Measurements from ENCODE around the gene NTRK2.

The NTRK2 gene

DNA sequence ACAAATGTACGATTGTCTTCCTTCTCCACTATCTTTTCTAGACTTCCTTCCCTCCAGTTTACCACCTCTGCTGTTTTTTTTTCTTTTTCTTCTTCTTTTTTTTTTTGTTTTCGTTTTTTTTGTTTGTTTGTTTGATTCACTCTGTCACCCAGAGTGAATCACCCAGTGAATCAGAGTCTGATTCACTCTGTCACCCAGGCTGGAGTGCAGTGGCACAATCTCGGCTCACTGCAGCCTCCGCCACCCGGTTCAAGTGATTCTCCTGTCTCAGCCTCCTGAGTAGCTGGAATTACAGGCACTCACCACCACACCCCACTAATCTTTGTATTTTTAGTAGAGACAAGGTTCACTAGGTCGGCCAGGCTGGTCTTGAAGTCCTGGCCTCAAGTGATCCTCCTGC lies 375.7 kb downstream of the NTRK2 start:
- H3K4me3 ChIP-seq (ENCODE audit: low read depth, low read length), result no peak overlapping the region
- TF ChIP-seq, protein P1, sequence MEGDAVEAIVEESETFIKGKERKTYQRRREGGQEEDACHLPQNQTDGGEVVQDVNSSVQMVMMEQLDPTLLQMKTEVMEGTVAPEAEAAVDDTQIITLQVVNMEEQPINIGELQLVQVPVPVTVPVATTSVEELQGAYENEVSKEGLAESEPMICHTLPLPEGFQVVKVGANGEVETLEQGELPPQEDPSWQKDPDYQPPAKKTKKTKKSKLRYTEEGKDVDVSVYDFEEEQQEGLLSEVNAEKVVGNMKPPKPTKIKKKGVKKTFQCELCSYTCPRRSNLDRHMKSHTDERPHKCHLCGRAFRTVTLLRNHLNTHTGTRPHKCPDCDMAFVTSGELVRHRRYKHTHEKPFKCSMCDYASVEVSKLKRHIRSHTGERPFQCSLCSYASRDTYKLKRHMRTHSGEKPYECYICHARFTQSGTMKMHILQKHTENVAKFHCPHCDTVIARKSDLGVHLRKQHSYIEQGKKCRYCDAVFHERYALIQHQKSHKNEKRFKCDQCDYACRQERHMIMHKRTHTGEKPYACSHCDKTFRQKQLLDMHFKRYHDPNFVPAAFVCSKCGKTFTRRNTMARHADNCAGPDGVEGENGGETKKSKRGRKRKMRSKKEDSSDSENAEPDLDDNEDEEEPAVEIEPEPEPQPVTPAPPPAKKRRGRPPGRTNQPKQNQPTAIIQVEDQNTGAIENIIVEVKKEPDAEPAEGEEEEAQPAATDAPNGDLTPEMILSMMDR (IDR thresholded peaks at IDR 0.05; ENCODE audit: borderline replicate concordance, insufficient read depth, low read depth, low read length), result no peak

DNA sequence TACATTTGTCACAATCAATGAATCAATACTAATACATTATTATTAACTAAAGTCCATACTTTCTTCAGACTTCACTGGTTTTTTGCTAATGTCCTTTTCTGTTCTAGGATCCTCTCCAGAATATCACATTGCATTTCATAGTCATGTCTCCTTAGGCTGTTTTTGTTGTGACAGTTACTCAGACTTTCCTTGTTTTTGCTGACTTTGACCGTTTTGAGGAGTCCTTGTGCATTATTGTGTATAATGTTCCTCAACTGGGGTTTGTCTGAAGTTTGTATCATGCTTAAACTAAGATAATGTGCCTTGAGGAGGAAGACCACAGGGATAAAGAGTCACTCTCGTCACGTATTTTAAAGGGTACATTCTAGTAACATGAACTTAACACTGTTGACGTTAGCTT lies 376.9 kb downstream of the NTRK2 start:
- TF ChIP-seq, protein P1 (IDR thresholded peaks at IDR 0.05; ENCODE audit: borderline replicate concordance, insufficient read depth, low read depth, low read length), result no peak

DNA sequence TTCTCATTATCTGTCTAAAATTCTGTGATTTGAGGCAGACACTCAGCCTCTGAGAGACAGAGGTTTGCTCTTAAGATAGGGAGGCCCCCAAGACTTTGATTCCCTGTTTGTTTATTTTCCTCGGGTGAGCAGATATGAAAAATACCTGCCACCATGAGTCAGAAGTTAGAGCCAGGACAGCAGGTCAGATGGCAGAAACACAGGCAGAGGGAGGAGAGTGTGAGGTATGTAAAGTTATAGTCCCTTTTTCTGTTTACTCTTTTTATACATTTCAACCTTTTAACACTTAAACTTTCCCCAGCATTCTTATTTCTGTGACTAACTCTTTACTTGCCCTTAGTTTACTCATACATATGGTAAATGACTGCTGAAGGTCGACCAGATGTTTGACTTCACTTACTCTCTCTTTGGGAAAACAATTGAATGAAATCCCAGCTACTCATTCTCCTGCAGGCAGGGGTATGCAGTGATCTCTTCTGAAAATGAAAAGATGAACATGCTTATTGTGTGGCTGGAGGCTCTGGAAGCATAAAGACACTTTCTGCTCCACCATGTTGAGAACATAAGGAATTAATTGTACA lies 383.8 kb downstream of the NTRK2 start:
- no peak overlapping the region for H3K4me3 ChIP-seq (ENCODE audit: low read depth, low read length)

More for the DNA sequence above, 376.9 kb downstream of the NTRK2 start:
- no peak overlapping the region for H3K4me3 ChIP-seq (ENCODE audit: low read depth, low read length)

DNA sequence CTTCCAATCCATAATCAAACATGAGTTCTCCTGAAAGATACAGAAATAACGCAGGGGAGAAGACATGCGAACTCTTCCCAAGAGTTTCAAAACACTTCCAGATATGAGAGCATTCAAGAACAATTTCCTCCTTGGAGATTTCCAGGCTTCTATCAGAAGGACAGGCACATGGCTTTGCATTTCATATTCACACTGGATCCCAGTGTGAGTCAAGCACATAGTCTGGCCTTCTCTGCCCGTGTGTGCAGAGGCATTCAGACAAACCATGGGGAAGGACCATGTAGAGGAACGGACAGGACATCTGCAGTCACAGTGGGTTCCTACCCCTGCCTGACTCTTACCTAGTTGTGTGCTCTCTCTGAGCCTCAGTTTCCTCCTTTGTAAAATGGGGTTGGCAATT lies 384.5 kb downstream of the NTRK2 start:
- H3K4me3 ChIP-seq (ENCODE audit: low read depth, low read length), result no peak overlapping the region
- TF ChIP-seq, protein P1 (IDR thresholded peaks at IDR 0.05; ENCODE audit: borderline replicate concordance, insufficient read depth, low read depth, low read length), result no peak

More for the DNA sequence above, 383.8 kb downstream of the NTRK2 start:
- TF ChIP-seq, protein P1 (IDR thresholded peaks at IDR 0.05; ENCODE audit: borderline replicate concordance, insufficient read depth, low read depth, low read length), result no peak

DNA sequence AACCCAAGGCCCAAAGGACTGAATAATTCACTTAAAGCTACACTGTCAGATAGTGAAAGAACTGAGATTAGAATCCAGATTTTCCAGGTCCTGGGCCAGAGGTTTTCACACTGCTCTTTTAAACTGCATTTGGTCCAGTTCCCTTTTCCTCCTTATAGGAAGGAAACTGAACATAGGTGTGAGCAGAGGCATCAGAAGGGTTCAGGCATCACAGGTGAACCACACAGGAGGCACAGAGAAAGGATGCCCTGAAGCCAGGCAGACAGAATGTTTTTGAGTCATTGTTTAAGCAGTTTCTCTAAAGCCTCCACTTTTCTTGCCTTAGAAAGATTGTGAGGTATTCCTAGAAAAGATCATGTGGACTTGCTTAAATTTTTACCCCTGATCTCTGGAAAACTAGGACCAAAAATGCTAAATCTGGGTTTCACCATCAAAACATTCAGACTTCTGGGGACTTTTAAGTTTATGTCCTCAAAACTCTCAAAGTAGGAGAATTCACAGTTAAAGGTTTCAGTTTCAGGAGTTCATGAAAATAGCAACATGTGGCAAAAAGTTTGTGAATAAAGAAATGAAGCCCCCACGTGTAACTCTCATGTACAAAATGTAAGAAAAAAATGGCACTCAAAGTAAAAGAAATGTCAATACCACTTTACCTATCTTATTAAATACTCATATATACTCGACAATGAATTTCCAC lies 386.1 kb downstream of the NTRK2 start:
- H3K4me3 ChIP-seq (ENCODE audit: low read depth, low read length), result no peak overlapping the region

DNA sequence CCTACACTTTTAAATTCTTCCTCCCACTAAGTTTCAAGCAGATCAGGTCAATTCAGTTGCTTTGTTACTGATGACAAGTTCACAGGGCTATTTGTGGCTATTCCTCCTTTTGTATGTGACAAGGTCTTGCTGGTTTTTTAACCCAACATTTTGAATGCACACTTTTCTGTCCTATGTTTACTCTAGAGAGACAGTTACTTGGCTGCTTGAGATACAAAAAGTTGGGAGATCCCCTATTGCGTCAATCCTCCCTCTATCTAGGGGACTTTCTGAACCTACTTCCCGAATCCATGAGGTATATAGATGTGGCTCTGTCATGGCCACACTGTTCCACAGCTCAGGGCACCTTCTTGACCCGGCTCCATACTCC lies 386.7 kb downstream of the NTRK2 start:
- TF ChIP-seq, protein P1 (IDR thresholded peaks at IDR 0.05; ENCODE audit: borderline replicate concordance, insufficient read depth, low read depth, low read length), result no peak
- H3K4me3 ChIP-seq (ENCODE audit: low read depth, low read length), result no peak overlapping the region

More for the DNA sequence above, 386.1 kb downstream of the NTRK2 start:
- TF ChIP-seq, protein P1 (IDR thresholded peaks at IDR 0.05; ENCODE audit: borderline replicate concordance, insufficient read depth, low read depth, low read length), result no peak

DNA sequence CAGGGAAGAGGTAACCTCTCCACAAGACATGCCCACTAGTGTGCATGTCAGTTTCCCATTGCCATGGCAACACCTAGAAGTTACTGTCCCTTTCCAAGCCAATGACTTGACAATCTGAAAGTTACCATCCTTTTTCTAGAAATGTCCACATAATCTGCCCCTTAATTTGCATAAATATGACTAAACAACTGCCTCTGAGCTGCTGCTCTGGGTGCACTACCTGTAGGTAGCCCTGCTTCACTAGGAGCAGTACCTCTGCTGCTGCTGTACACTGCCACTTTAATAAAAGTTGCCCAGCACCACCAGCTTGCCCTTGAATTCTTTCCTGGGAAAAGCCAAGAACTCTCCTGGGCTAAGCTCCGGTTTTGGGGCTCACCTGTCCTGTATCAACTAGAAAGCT lies 392.4 kb downstream of the NTRK2 start:
- H3K4me3 ChIP-seq (ENCODE audit: low read depth, low read length), result no peak overlapping the region
- TF ChIP-seq, protein P1 (IDR thresholded peaks at IDR 0.05; ENCODE audit: borderline replicate concordance, insufficient read depth, low read depth, low read length), result no peak

Data from GM12875 (cell line).